Measurements from ENCODE around the gene TNFRSF9. TPM values are rescaled to one million over a fixed set of nuclear protein-coding genes. Genes with fewer than 3 reads are reported as not detected.

The TNFRSF9 gene
- total and polyA plus RNA-seq, 9 of the 15 experiments (the other 6 are each of a cell fraction or from before 2014, with no cell fraction given), result 0.04 to 0.29 (median 0.08) TPM; not detected in 1

GRCh38 chr1:7961216-7962013 is 20.8 kb upstream of the TNFRSF9 start, which contains the start of gene PARK7 (continued):
- no peak for TF ChIP-seq ZNF318 (IDR thresholded peaks at IDR 0.05; ENCODE audit: borderline replicate concordance in 1 of 2, low read depth in 1 of 2)
- TF ChIP-seq ZNF174 (CRISPR knock-in tag; IDR thresholded peaks at IDR 0.05), result no peak
- no peak for TF ChIP-seq SNRNP70 (optimal IDR thresholded peaks at IDR 0.05; ENCODE audit: low read depth, low read length)
- TF ChIP-seq ZNF699 (CRISPR knock-in tag; IDR thresholded peaks at IDR 0.05; ENCODE audit: insufficient replicate concordance), result no peak
- TF ChIP-seq ZNF134 (CRISPR knock-in tag; conservative IDR thresholded peaks at IDR 0.05), result no peak
- peak; percentile 77; the same call in 1 of the 2 replicates for TF ChIP-seq KLF1 (tag; IDR thresholded peaks at IDR 0.05)
- TF ChIP-seq ZNF384 (IDR thresholded peaks at IDR 0.05; ENCODE audit: low read depth, low read length), result peak; percentile 45; the same call in 1 of the 2 replicates
- peak; percentile 90; the same call in 1 of the 2 replicates for TF ChIP-seq GTF2F1 (IDR thresholded peaks at IDR 0.05; ENCODE audit: low read depth, low read length)
- peak; percentile 68; the same call in 1 of the 2 replicates for TF ChIP-seq TAF7 (tag; IDR thresholded peaks at IDR 0.05)
- no peak for TF ChIP-seq E2F5 (CRISPR knock-in tag; IDR thresholded peaks at IDR 0.05)
- peak; percentile 98 for TF ChIP-seq RBFOX2 (IDR thresholded peaks at IDR 0.05; ENCODE audit: low read depth, low read length)

All from K562 (cell line).